Stomach (tissue), 4 donors: ENCODE results near the gene BLACAT1.

ENCODE experiments used
- CTCF ChIP-seq, 7 experiments: fragments of 450-650 bp in 4 of 7; fragments of 200-600 bp in 3 of 7; sonication (generic) in 3 of 7; IDR thresholded peaks; one replicate each; pipeline ENCODE4 v1.5.1; 2016 to 2019; ENCODE audit warnings: antibody characterized with exemption in 7 of 7, control low read depth in 2 of 7, mild to moderate bottlenecking in 1 of 7
- EP300 ChIP-seq: sonication (generic); formaldehyde crosslinking; IDR thresholded peaks from one replicate; pipeline ENCODE4 v1.6.1; 2017; ENCODE audit warnings: antibody characterized with exemption
- POLR2AphosphoS5 ChIP-seq, 3 donors: sonication (generic); formaldehyde crosslinking; IDR thresholded peaks; one replicate each; pipeline ENCODE4 v1.6.1; 2016; ENCODE audit warnings: antibody characterized with exemption in 3 of 3

DNA sequence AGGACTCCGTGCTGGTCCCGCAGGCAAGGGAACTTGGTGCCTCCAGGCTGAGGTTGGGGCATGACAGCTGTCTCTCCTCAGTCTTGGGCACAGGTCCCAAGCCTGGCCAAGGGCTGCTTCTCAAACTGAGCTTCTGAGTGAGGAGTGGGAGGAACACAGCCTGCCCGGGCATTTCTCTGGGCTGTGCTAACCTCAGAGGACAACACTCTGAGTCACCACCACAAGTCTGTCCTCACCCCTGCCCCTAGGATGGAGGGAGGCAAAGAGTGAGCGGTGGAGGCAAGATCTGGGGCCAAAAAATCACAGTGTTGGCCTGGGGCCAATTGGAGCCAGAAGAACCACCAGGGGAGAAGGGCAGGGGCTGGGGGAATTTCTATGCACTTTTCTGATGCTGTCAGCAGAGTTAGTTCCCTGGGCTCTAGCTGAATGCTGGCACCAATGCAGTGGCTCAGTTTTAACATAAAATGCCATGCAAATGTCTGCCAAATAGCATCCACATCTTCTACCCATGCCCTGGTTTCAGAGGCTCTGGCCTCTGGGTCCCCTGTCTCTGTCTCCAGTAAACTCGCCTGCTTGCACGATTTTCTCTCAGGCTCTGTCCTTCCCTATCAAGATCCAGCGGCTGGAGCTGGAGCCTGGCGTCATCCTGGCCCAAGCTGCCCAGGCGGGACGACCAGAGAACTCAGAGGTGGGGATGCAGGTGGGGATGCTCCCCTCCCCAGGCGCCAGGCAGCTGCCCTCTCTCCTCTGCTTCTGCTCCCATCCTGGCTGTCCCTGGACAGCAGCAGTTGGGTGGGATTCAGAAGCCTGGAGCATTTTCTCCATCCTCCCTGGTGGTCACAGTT, 37.6 kb upstream of the BLACAT1 start:
- TF ChIP-seq EP300 = no peak
- no peak for TF ChIP-seq CTCF (IDR thresholded peaks at IDR 0.05)
- TF ChIP-seq POLR2AphosphoS5 (IDR thresholded peaks at IDR 0.05) = peak in 1 of 3 donors; percentile 7
